Spinal cord (tissue), 10 donors: Measurements from ENCODE around the gene COL6A1. TPM values are rescaled to one million over a fixed set of nuclear protein-coding genes. Genes with fewer than 3 reads are reported as not detected.

Experiments used
- DNase-seq, 6 donors: peaks; one replicate each; pipeline versions ENCODE4 v3.0.0 to v3.0.0-alpha.2; 2013 to 2015; ENCODE audit warnings: low spot score in 6 of 6, low read depth in 4 of 6
- H3K27ac ChIP-seq: one replicate; pipeline ENCODE4 v1.5.1; 2013; ENCODE audit warnings: low read depth, low read length, control low read depth
- H3K27me3 ChIP-seq: one replicate; pipeline ENCODE4 v1.6.1; 2013; ENCODE audit warnings: low read length; ENCODE audit not compliant: control insufficient read depth, insufficient read depth
- H3K36me3 ChIP-seq: one replicate; pipeline ENCODE4 v1.6.1; 2013; ENCODE audit warnings: low read length; ENCODE audit not compliant: control insufficient read depth, insufficient read depth
- H3K4me1 ChIP-seq: one replicate; pipeline ENCODE4 v1.6.1; 2013; ENCODE audit warnings: low read length; ENCODE audit not compliant: control insufficient read depth, insufficient read depth
- H3K4me3 ChIP-seq: one replicate; pipeline ENCODE4 v1.5.1; 2013; ENCODE audit warnings: low read depth, low read length, control low read depth
- H3K9me3 ChIP-seq: one replicate; pipeline ENCODE4 v1.6.1; 2013; ENCODE audit warnings: low read length; ENCODE audit not compliant: control insufficient read depth, insufficient read depth
- WGBS: methylation state at CpG from one replicate; pipeline ENCODE4 v1.1.5; 2013; ENCODE audit warnings: missing lambda C conversion rate; ENCODE audit not compliant: insufficient coverage; 5-methylcytosine and 5-hydroxymethylcytosine counted together
- polyA plus RNA-seq, 2 donors: library from polyadenylated mRNA; unstranded; fragments of 120-200 nt; gene quantifications; one replicate each; pipeline ENCODE4 v1.2.1, GENCODE V29; 2013; ENCODE audit not compliant: insufficient read length in 2 of 2
- total RNA-seq, 2 donors: library from RNA; depleted of rRNA in 1 of 2; stranded (reverse); fragments of 120-200 nt in 1 of 2; fragments of >200 nt in 1 of 2; gene quantifications; one replicate each; pipeline versions ENCODE4 v1.2.3 to v1.2.4, GENCODE V29; 2013 to 2014
- donor health status: healthy.

The COL6A1 gene
- total and polyA plus RNA-seq, 4 donors = 156 to 316 (median 250) TPM

GRCh38 chr21:46022551-46023525 lies 41.3 kb downstream of the COL6A1 start:
- no peak for DNase-seq
- H3K27ac ChIP-seq = peak overlapping the region; percentile 40
- no peaks in the 10 kb centered on the region for H3K27me3 ChIP-seq
- H3K36me3 ChIP-seq = no peaks in the 10 kb centered on the region
- H3K4me3 ChIP-seq = no peak overlapping the region
- 93% methylated on average over 36 of the region's 36 CpGs for WGBS
- H3K9me3 ChIP-seq = no peaks in the 10 kb centered on the region
- H3K4me1 ChIP-seq = no peaks in the 10 kb centered on the region

GRCh38 chr21:46023555-46023954 lies 42.0 kb downstream of the COL6A1 start:
- no peaks in the 10 kb centered on the region for H3K9me3 ChIP-seq

GRCh38 chr21:46024141-46024540 lies 42.6 kb downstream of the COL6A1 start:
- DNase-seq = no peak
- H3K36me3 ChIP-seq = no peaks in the 10 kb centered on the region
- no peaks in the 10 kb centered on the region for H3K4me1 ChIP-seq
- H3K27ac ChIP-seq = no peak overlapping the region
- no peaks in the 10 kb centered on the region for H3K9me3 ChIP-seq
- whole genome bisulfite sequencing = no CpG with 5 or more reads among the region's 3 CpGs
- H3K4me3 ChIP-seq = no peak overlapping the region
- no peaks in the 10 kb centered on the region for H3K27me3 ChIP-seq

More at GRCh38 chr21:46023555-46023954, 42.0 kb downstream of the COL6A1 start:
- Histone ChIP-seq H3K36me3 (no peaks in the 10 kb centered on the region), H3K4me3 (no peak overlapping the region), H3K4me1 (no peaks in the 10 kb centered on the region), H3K27me3 (no peaks in the 10 kb centered on the region), H3K27ac (no peak overlapping the region)
- no peak for DNase-seq
- WGBS = 39% methylated on average over 8 of the region's 8 CpGs

GRCh38 chr21:46025113-46025770 lies 43.7 kb downstream of the COL6A1 start:
- no peaks in the 10 kb centered on the region for H3K9me3 ChIP-seq
- no peaks in the 10 kb centered on the region for H3K4me1 ChIP-seq
- WGBS = 37% methylated on average over 2 of the region's 2 CpGs
- no peak overlapping the region for H3K27ac ChIP-seq
- no peaks in the 10 kb centered on the region for H3K36me3 ChIP-seq
- DNase-seq = no peak
- H3K4me3 ChIP-seq = no peak overlapping the region
- no peaks in the 10 kb centered on the region for H3K27me3 ChIP-seq

GRCh38 chr21:46027851-46028493 lies 46.4 kb downstream of the COL6A1 start:
- WGBS = 67% methylated on average over 3 of the region's 3 CpGs
- no peak for DNase-seq
- no peak overlapping the region for H3K4me3 ChIP-seq
- H3K27ac ChIP-seq = no peak overlapping the region
- no peaks in the 10 kb centered on the region for H3K4me1 ChIP-seq
- no peaks in the 10 kb centered on the region for H3K27me3 ChIP-seq
- H3K9me3 ChIP-seq = no peaks in the 10 kb centered on the region
- no peaks in the 10 kb centered on the region for H3K36me3 ChIP-seq

- no peak for DNase-seq
Measured at GRCh38 chr21:46028573-46029091, 47.1 kb downstream of the COL6A1 start.

GRCh38 chr21:46029186-46029924 lies 47.8 kb downstream of the COL6A1 start:
- H3K27ac ChIP-seq = no peak overlapping the region
- no peak for DNase-seq
- no peaks in the 10 kb centered on the region for H3K4me1 ChIP-seq
- H3K36me3 ChIP-seq = no peaks in the 10 kb centered on the region
- no peak overlapping the region for H3K4me3 ChIP-seq
- no peaks in the 10 kb centered on the region for H3K27me3 ChIP-seq
- H3K9me3 ChIP-seq = no peaks in the 10 kb centered on the region
- WGBS = 52% methylated on average over 3 of the region's 5 CpGs

More at GRCh38 chr21:46028573-46029091, 47.1 kb downstream of the COL6A1 start:
- no CpG with 5 or more reads among the region's 1 CpG for WGBS
- Histone ChIP-seq H3K27ac (no peak overlapping the region), H3K27me3 (no peaks in the 10 kb centered on the region), H3K4me3 (no peak overlapping the region), H3K4me1 (no peaks in the 10 kb centered on the region), H3K36me3 (no peaks in the 10 kb centered on the region), H3K9me3 (no peaks in the 10 kb centered on the region)

GRCh38 chr21:46031484-46031883 lies 49.9 kb downstream of the COL6A1 start:
- Histone ChIP-seq H3K27ac (no peak overlapping the region), H3K9me3 (no peaks in the 10 kb centered on the region), H3K36me3 (peaks cover 3% of the 10 kb centered on the region), H3K4me3 (no peak overlapping the region), H3K27me3 (no peaks in the 10 kb centered on the region), H3K4me1 (peaks cover 7% of the 10 kb centered on the region)
- no peak for DNase-seq
- 89% methylated on average over 12 of the region's 12 CpGs for WGBS

- no peak for DNase-seq
- WGBS = 98% methylated on average over 5 of the region's 6 CpGs
Measured at GRCh38 chr21:46032100-46032499, 50.5 kb downstream of the COL6A1 start.

More at GRCh38 chr21:46032100-46032499, 50.5 kb downstream of the COL6A1 start:
- H3K27ac ChIP-seq = no peak overlapping the region
- no peak overlapping the region for H3K4me3 ChIP-seq
- H3K27me3 ChIP-seq = no peaks in the 10 kb centered on the region
- peaks cover 3% of the 10 kb centered on the region for H3K36me3 ChIP-seq
- H3K4me1 ChIP-seq = peaks cover 11% of the 10 kb centered on the region
- H3K9me3 ChIP-seq = no peaks in the 10 kb centered on the region
